NK-92 (cell line): ENCODE data around the gene GPATCH2L.

ENCODE experiments used
- DNase-seq: peaks from one replicate; lab custom pipeline; 2025; ENCODE audit not compliant: unreplicated experiment; lab: John Stamatoyannopoulos, UW

GPATCH2L gene

DNA sequence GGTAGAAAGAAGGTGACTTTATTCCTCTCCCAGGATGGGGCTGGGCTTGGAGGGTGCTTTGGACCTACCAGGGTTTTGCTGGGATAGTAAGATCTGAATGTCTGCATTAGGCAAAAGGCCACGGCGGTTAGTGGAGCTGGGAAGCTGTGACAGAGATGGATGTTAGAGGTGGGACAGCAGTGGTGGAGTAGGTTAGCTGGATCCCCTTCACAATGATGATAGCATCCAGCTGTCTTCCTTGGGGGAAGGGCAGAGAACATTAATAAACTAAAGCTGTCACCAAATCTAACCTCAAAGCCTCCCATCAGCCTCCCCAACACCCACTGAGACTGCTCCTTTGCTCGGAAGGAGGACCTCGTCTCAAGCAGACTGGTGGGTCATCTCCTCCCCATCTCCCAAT lies 104.8 kb downstream of the GPATCH2L start:
- no peak for DNase-seq

DNA sequence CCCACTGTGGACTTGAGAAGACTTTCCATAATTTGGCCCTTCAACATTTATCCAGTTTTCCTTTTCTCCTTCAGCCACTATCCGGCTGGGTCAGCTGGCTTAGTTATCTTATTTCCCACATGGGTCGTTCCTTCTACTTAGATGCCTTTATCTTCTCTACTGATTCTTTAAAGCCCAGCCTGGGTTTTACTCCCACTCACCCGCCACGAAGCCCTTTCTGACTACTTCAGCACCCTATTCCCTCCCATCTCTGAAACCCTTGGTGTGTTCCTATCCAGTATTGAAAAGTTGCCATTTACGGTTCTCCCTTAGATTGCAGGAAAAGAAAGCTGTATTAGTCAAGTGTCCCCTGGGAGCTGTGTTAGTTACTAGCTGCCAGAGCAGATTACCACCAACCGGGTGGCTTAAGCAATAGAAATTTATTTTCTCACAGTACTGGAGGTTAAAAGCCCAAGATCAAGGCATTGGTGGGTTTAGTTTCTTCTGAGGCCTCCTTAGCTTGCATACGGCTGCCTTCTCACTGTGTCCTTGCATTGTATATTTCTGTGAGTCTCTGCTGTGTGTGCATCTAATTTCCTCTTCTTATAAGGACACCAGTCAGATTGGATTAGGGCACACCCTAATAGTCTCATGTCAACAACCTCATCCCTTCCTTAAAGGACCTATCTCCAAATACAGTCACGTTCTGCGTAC lies 105.5 kb downstream of the GPATCH2L start:
- DNase-seq: no peak

DNA sequence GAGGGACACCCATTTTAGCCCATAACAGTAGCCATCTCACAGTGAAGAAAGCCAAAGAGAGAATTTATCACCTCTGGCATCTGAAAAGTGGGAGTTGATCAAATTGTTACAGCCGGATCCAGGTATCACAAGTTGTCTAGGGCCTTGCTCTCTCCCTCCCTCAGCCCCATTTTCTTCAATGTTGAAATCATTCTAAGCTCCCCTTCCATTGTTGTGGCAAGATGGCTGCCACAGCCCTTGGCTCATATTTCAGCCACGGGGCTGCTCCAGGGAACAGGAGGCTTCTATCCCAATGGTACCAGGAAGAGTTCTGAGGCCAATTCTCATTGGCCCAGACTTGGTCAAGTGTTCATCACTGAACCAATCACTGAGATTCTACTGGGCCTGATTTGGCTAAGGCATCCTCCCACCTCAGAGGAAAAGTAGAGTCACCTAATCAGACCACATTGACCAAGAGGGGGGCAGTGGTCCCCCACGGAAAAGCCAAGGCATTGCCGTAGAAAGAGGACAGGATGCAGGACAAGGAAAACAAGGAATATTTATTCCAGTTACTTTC lies 106.2 kb downstream of the GPATCH2L start:
- DNase-seq: no peak

DNA sequence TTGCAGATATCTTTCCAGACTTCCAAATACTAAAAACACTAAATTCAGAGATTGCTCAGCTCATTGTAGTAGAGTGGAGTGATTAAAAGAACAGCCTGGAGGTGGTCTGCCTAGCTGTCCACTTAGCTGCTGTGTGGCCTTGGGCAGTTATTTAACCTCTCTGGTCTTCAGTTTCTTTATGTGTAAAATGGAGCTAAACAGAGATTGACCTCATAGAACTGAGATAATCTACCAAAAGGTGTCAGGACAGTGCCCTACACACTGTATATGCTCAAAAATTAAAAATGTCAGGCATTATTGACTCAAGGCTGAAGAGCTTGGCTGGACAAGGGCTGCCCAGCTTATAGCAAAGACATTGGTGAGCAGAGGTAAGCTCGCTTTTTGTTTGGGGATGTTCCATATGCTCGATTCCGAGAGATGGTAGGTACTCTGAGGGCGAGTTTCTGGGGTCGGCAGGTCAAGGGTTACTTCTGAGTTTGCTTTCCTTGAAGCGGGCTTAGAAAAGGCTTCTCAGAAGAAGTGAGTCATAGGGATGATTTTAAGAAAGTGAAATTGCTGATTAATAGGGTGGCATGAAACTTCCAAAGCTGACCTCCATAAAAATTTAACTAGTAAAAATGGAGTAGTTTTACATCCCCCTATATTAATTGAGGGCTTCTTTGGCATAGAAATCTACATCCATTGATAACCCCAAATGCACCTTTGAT lies 107.5 kb downstream of the GPATCH2L start:
- DNase-seq: no peak

DNA sequence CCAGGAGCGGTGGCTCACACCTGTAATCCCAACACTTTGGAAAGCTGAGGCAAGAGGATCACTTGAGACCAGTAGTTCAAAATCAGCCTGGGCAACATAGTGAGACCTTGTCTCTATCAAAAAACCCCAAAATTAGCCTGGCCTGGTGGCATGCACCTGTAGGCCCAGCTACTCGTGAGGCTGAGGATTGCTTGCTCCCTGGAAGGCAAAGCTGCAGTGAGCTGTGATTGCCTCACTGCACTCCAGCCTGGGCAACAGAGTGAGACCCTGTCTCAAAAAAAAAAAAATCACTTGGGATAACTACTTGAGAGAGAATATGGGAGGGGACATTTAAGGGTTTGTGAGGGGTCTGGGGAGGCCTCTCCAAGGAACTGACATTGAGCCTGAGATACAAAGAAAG lies 109.0 kb downstream of the GPATCH2L start:
- DNase-seq: no peak

DNA sequence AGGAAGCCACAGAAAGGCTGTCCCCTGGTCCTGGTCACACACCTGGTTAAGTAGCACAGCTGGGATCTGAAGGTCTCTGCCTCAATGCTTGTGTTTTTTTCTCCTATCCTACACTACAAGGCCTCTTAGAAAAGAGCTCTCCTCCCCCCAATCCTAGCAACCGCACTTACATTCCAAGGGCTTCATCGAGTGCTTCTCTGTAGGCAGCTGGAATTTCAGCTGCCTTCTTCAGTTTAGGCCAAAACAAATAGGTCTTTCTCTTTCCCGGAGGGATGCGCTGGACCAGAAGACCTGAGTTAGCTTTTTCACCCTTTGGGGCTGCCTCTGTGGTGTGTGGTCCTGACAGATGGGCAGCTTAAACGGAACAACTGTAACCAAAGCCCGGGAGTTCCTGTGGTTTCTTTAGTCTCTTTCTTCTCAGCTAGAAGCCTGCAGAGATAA lies 109.7 kb downstream of the GPATCH2L start:
- DNase-seq: no peak

DNA sequence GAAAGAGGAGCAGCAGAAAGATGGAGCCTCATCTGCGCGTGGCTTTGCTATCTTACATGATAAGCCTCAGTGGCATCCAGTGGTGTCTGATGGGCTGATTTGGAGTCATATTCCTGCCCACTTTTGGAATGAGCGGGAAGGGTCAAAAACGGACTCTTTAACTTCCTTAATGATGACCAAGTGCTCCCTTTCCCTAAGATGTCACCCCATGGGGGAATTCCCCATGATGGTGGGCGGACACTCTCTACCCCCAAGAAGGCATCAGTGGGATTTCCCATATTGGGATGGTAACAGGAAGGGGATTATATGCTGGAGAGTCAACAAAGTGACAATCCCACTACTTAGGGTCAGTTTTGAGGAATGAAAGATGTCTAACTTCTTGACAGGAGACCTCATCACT lies 110.9 kb downstream of the GPATCH2L start:
- no peak for DNase-seq
